HL-60 (cell line): ENCODE results near the gene ESR1.
"Not testable (repeated sequence)": the region's sequence is repeated elsewhere in the genome, so short reads cannot be mapped to it uniquely, and the experiment has no call there.

Experiments
- DNase-seq, 2 experiments: peaks; one replicate each; pipeline ENCODE4 v3.0.0-alpha.2; 2010 to 2020; ENCODE audit warnings: low read depth in 1 of 2, low spot score in 1 of 2
- H3K27ac ChIP-seq: fragments of 250-450 bp; sonication (Bioruptor Pico); replicated peaks from 2 replicates; pipeline ENCODE4 v1.5.1; 2020; ENCODE audit warnings: mild to moderate bottlenecking, moderate library complexity
- H3K27me3 ChIP-seq: fragments of 250-450 bp; sonication (Bioruptor Pico); 2 replicates; pipeline ENCODE4 v1.5.1; 2021; ENCODE audit warnings: mild to moderate bottlenecking, moderate library complexity; ENCODE audit not compliant: insufficient read depth, poor library complexity, severe bottlenecking
- H3K4me3 ChIP-seq: replicated peaks from 2 replicates; pipeline ENCODE4 v1.5.1; 2011; ENCODE audit warnings: mild to moderate bottlenecking, control low read depth, low read length; ENCODE audit not compliant: insufficient read depth
- GABPA ChIP-seq: IDR thresholded peaks from 2 replicates; pipeline ENCODE4 v1.6.1; 2012; ENCODE audit warnings: low read depth
- POLR2AphosphoS5 ChIP-seq: IDR thresholded peaks from 2 replicates; pipeline ENCODE4 v1.6.1; 2012; ENCODE audit warnings: low read depth
- SPI1 ChIP-seq: IDR thresholded peaks from 2 replicates; pipeline ENCODE4 v1.6.1; 2012; ENCODE audit warnings: low read depth, mild to moderate bottlenecking, borderline replicate concordance
- TF ChIP-seq, protein P1 (sequence below): IDR thresholded peaks from one replicate; pipeline ENCODE4 v1.5.1; 2011; ENCODE audit warnings: low read length, control low read depth, inconsistent platforms; ENCODE audit not compliant: insufficient read depth
- TF ChIP-seq, protein P2 (sequence below): IDR thresholded peaks from 2 replicates; pipeline ENCODE4 v1.6.1; 2012; ENCODE audit warnings: low read depth; ENCODE audit not compliant: insufficient replicate concordance

The ESR1 gene

DNA sequence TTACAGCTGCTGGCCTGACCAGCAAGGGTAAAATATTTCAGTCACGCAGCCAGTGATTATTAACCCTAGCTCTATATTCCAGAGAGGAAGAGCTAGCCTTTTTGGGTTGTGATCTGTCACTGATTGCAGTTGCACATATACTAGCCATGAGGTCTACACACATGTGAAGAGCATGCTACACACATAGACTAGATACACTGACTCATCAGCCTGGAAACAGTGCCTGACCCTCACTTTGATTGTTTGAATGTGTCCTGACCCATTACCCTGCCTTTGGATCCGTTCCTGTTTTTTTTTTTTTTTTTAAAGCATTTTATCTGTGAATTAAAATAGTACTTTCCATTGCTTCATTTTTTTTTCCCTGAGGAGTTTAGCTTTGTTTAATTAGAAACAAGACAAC lies 50.8 kb downstream of the ESR1 start:
- Histone ChIP-seq H3K27ac (no peak overlapping the region), H3K27me3 (no peaks in the 10 kb centered on the region), H3K4me3 (no peak overlapping the region)
- DNase-seq: no peak
- TF ChIP-seq SPI1: no peak
- TF ChIP-seq, protein P1, sequence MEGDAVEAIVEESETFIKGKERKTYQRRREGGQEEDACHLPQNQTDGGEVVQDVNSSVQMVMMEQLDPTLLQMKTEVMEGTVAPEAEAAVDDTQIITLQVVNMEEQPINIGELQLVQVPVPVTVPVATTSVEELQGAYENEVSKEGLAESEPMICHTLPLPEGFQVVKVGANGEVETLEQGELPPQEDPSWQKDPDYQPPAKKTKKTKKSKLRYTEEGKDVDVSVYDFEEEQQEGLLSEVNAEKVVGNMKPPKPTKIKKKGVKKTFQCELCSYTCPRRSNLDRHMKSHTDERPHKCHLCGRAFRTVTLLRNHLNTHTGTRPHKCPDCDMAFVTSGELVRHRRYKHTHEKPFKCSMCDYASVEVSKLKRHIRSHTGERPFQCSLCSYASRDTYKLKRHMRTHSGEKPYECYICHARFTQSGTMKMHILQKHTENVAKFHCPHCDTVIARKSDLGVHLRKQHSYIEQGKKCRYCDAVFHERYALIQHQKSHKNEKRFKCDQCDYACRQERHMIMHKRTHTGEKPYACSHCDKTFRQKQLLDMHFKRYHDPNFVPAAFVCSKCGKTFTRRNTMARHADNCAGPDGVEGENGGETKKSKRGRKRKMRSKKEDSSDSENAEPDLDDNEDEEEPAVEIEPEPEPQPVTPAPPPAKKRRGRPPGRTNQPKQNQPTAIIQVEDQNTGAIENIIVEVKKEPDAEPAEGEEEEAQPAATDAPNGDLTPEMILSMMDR: no peak
- TF ChIP-seq, protein P2, sequence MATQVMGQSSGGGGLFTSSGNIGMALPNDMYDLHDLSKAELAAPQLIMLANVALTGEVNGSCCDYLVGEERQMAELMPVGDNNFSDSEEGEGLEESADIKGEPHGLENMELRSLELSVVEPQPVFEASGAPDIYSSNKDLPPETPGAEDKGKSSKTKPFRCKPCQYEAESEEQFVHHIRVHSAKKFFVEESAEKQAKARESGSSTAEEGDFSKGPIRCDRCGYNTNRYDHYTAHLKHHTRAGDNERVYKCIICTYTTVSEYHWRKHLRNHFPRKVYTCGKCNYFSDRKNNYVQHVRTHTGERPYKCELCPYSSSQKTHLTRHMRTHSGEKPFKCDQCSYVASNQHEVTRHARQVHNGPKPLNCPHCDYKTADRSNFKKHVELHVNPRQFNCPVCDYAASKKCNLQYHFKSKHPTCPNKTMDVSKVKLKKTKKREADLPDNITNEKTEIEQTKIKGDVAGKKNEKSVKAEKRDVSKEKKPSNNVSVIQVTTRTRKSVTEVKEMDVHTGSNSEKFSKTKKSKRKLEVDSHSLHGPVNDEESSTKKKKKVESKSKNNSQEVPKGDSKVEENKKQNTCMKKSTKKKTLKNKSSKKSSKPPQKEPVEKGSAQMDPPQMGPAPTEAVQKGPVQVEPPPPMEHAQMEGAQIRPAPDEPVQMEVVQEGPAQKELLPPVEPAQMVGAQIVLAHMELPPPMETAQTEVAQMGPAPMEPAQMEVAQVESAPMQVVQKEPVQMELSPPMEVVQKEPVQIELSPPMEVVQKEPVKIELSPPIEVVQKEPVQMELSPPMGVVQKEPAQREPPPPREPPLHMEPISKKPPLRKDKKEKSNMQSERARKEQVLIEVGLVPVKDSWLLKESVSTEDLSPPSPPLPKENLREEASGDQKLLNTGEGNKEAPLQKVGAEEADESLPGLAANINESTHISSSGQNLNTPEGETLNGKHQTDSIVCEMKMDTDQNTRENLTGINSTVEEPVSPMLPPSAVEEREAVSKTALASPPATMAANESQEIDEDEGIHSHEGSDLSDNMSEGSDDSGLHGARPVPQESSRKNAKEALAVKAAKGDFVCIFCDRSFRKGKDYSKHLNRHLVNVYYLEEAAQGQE: no peak
- TF ChIP-seq POLR2AphosphoS5: no peak
- TF ChIP-seq GABPA: no peak

DNA sequence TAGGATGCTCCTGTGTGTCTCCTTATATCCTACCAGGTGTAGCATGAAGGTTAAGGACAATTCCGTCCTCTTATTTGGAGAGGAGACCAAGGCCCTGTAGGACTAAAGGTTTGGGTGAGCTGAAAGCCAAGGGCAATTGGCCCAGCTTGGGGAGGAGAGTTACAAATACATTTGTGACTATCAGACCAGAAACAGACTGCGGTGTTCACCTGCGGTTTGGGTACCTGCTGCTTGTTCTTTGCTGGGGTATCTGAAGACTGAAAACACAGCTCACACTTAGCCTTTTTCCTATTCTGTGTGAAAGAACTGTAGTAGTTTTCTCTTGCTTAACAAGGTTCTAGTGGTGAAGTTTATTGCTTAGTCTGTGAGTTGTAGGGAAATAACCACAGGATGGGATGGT lies 55.0 kb downstream of the ESR1 start:
- TF ChIP-seq POLR2AphosphoS5 (no peak), SPI1 (no peak), GABPA (no peak)
- TF ChIP-seq, protein P1: no peak
- TF ChIP-seq, protein P2: no peak
- Histone ChIP-seq H3K4me3 (no peak overlapping the region), H3K27me3 (no peaks in the 10 kb centered on the region), H3K27ac (no peak overlapping the region)
- no peak for DNase-seq

DNA sequence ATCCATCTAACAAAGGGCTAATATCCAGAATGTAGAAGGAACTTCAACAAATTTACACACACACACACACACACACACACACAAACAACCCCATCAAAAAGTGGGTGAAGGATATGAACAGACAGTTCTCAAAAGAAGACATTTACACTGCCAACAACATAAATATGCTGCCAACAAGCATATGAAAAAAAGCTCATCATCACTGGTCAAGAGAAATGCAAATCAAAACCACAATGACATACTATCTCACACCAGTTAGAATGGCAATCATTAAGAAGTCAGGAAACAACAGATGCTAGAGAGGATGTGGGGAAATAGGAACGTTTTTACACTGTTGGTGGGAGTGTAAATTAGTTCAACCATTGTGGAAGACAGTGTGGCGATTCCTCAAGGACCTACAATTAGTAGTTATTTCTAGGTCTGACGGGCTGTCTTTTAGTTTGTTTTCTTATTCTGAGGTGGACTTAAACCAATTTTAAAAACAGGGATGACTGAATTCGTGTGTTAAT lies 59.9 kb downstream of the ESR1 start:
- not testable (repeated sequence) for H3K27me3 ChIP-seq, DNase-seq, H3K4me3 ChIP-seq, H3K27ac ChIP-seq

DNA sequence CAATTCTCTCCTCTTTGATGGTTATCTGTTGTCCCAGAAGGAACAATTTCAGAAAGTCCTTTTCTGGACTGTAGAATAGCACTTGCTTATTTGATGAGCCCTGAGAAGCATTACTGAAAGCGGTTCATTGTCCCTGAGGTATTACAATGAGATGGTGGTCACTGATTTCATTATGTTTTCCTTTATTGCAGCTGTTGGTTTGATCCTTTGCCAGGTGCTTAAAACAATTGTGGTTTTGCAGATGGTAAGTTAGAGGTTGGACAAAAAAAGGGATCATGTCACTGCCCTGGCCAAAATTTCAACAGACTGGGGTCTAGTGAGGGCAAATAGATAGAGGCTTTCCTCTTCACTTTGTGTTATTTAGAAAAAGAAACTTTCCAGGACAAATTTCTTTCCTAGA lies 61.9 kb downstream of the ESR1 start:
- H3K27me3 ChIP-seq: no peaks in the 10 kb centered on the region
- no peak overlapping the region for H3K4me3 ChIP-seq
- DNase-seq: no peak
- H3K27ac ChIP-seq: no peak overlapping the region
- TF ChIP-seq, protein P1: no peak
